ENCODE measurements around the gene PRKRA.

The PRKRA gene

GRCh38 chr2:178383718-178384117, 67.3 kb downstream of the PRKRA start:
- intact Hi-C loops (cut with DNase I; ENCODE audit: low total_unique reads), result no loop called here

More at GRCh38 chr2:178383718-178384117, 67.3 kb downstream of the PRKRA start:
- Histone ChIP-seq H3K27me3 (no peaks in the 10 kb centered on the region), H3K36me3 (peaks cover 0 to 20% (median 0%) of the 10 kb centered on the region in 3 donors), H3K27ac (no peak overlapping the region), H3K9me3 (no peaks in the 10 kb centered on the region), H3K4me3 (no peak overlapping the region), H3K4me1 (no peaks in the 10 kb centered on the region)
- no peak for TF ChIP-seq CTCF (IDR thresholded peaks at IDR 0.05)
- DNase-seq, result no peak
